ENCODE results near the gene CERS6. TPM values are rescaled to one million over a fixed set of nuclear protein-coding genes. Genes with fewer than 3 reads are reported as not detected.
A peak's percentile ranks its signal among the peaks of the same experiment; 100 is the strongest.

CERS6 gene
- total RNA-seq, 1 experiment from 2014 or later, result 14.0 TPM

DNA sequence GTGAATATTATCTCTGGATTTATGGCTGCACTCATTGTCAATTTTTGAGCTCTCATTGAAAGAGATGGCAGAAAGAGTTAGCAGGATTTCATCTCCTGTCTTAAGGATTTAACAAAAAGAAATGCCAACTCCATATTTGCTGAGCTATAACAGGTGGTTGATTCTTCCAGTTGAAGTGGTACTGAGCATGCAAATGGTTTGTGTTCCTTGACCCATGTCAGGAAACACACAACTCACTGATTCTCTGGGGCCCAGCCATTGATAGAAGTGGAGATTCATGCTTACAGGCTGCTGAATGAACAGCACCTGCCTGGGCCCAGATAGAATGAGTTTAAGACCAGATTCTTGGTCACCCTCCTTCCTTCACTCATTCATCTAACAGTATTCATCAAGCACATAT, 128.8 kb downstream of the CERS6 start:
- Histone ChIP-seq H3K36me3 (replicated peaks; ENCODE audit: control insufficient read depth, insufficient read depth, low read length) (no peaks in the 10 kb centered on the region), H3K27me3 (ENCODE audit: control insufficient read depth, insufficient read depth, low read length) (no peaks in the 10 kb centered on the region), H3K4me3 (ENCODE audit: insufficient read depth, low read depth, low read length) (no peak overlapping the region)
- DNase-seq, result no peak

DNA sequence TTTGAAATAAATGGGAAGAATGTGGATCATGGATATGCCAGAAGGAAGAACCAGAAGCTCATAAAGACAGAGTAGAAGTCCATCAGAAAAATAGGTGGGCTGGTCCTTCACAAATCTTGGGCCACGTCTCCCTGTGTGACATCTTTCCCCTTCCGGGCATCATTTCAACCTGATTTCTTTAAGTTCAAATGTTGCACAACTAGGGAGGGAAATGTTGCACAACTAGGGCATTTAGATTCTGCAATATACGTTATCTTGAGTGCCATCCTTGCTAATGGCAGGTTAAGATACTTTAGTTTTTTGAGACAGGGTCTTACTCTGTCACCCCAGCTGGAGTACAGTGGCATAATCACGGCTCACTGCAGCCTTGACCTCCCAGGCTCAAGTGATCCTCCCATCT, 129.6 kb downstream of the CERS6 start:
- Histone ChIP-seq H3K36me3 (replicated peaks; ENCODE audit: control insufficient read depth, insufficient read depth, low read length) (no peaks in the 10 kb centered on the region), H3K27me3 (ENCODE audit: control insufficient read depth, insufficient read depth, low read length) (no peaks in the 10 kb centered on the region), H3K4me3 (ENCODE audit: insufficient read depth, low read depth, low read length) (no peak overlapping the region)
- no peak for DNase-seq

DNA sequence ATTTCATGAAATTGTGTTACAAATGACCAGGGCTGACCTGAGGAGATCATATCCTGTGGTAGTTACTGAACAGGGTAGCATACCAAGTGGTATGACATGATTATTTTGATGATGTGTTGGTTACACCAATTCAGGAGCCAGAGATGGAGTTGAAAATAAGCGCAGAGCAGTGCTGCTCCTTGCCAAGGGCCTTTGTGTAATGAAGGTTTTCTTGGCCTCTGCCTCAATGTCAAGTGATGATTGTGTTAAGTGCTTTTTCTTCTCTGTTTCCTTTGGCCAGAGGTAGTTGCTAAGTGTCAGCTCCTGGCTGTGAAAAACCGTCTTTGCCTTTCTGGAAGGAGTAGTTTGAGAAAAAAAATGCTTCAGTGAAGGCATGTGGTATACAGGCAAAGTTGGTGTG, 131.2 kb downstream of the CERS6 start:
- no peak for DNase-seq
- H3K4me3 ChIP-seq (ENCODE audit: insufficient read depth, low read depth, low read length), result no peak overlapping the region
- no peaks in the 10 kb centered on the region for H3K36me3 ChIP-seq (replicated peaks; ENCODE audit: control insufficient read depth, insufficient read depth, low read length)
- no peaks in the 10 kb centered on the region for H3K27me3 ChIP-seq (ENCODE audit: control insufficient read depth, insufficient read depth, low read length)

DNA sequence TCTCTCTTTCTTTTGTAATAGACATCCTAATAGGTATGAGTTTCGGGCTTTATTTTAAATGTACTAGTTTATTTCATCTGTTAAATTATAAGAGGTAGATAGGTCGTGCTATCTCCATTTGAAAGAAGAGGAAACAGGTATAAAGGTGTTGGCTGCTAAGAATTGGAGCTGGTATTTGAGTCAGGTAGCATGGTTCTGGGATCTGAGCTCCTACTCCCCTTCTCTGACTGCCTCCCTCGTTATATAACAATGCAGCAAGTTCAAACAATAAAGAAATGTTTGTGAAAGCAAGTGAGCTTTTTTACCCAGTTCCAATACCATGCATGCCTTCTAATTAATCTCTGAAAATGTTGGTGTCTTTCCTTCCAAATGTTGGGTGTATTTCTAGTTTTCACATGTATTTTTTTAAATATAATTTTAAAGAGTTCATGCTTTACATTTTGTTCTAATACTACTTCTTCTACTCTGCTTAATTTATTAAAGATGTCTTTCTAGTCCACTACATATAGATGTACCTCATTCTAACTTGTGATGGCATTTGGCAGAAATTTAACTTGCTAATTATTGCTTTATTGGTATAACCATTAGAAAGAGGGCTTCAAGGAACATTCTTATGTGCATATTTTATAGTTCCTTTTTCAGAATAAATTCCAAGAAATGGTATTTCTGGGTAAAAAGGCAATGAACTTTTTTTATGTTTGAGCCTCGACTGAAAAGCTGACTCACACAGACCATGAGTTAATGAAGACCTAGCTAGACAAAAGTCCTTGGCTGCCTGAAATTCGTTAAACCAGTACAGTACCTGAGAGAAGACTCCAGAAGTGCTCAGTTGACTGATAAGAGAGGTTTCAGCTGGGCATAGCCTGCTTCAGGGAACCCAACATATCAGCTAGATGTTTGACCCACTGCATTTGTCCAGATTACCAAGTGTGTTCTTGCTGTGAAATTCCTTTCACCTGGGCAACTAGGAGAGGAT, 133.5 kb downstream of the CERS6 start:
- peak; percentile 16 for DNase-seq
- no peak overlapping the region for H3K4me3 ChIP-seq (ENCODE audit: insufficient read depth, low read depth, low read length)
- H3K27me3 ChIP-seq (ENCODE audit: control insufficient read depth, insufficient read depth, low read length), result no peaks in the 10 kb centered on the region
- H3K36me3 ChIP-seq (replicated peaks; ENCODE audit: control insufficient read depth, insufficient read depth, low read length), result no peaks in the 10 kb centered on the region

DNA sequence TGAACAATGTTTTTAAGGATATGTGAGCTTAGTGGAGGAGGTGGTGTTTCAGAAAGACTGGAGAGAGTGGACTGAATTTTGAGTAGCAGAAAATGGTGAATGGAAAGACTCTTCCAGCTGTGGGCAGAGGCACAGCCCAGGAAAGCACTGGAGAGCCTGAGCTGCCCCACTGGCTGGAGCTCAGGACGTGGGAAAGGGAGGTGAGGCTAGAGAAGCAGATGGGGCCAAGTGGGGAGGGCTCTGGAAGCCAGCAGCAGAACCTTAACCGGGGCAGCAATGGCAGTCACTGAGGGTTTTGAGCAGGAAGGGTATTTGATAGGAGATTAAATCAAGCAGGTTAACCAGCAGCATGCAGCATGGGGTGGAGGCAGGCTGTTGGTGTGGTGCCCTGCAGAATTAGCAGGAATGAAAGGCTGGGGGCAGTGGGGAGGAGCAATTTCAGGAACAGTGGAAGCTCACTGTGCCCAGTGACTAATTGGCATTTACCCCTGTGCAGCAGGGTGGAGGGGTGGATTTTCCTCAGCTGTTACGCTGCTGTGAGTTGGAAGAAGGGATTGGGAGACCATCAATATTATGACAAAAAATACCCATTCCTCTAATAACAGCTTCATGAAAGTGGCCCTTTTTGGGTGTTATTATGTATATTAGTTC, 136.2 kb downstream of the CERS6 start:
- no peak for DNase-seq
- no peaks in the 10 kb centered on the region for H3K27me3 ChIP-seq (ENCODE audit: control insufficient read depth, insufficient read depth, low read length)
- no peak overlapping the region for H3K4me3 ChIP-seq (ENCODE audit: insufficient read depth, low read depth, low read length)
- no peaks in the 10 kb centered on the region for H3K36me3 ChIP-seq (replicated peaks; ENCODE audit: control insufficient read depth, insufficient read depth, low read length)

DNA sequence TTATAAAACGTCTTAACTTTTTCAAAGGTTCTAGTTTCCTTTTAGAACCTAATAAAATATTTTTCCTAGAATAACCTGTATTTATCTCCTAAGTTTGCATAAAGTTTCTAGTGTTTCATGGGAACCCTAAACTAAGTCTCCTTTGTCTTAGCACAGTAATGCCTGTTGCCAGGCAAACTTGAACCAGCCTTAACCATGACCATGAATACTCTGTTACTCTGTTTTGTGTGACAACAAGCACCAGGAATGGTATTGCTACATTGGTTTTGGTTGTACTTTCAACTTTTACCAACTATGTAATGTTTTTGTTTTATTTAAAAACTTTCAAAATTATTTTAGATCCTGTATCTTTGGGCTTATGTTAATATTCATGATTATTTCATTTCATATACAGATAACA, 137.6 kb downstream of the CERS6 start:
- Histone ChIP-seq H3K27me3 (ENCODE audit: control insufficient read depth, insufficient read depth, low read length) (no peaks in the 10 kb centered on the region), H3K4me3 (ENCODE audit: insufficient read depth, low read depth, low read length) (no peak overlapping the region), H3K36me3 (replicated peaks; ENCODE audit: control insufficient read depth, insufficient read depth, low read length) (no peaks in the 10 kb centered on the region)
- DNase-seq, result no peak

DNA sequence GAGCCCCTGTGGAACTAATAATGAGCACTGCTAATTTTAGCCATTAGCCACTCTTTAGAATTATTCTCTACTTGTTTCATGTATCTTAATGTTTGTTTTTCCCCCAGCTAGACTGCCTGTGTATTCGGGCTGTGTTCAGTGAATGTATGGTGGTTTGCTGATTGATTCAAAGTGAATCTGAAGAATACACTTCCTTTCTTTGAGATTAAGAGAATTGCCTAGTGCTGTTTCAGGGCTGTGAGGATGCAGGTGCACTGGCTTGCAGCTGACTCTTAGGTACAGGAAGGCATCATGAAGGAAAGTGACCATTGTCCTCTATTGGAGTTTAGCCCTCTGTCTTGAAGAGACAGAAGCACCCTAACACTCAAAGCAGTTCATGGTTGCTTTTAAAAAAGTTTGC, 138.7 kb downstream of the CERS6 start:
- no peaks in the 10 kb centered on the region for H3K27me3 ChIP-seq (ENCODE audit: control insufficient read depth, insufficient read depth, low read length)
- DNase-seq, result no peak
- no peak overlapping the region for H3K4me3 ChIP-seq (ENCODE audit: insufficient read depth, low read depth, low read length)

DNA sequence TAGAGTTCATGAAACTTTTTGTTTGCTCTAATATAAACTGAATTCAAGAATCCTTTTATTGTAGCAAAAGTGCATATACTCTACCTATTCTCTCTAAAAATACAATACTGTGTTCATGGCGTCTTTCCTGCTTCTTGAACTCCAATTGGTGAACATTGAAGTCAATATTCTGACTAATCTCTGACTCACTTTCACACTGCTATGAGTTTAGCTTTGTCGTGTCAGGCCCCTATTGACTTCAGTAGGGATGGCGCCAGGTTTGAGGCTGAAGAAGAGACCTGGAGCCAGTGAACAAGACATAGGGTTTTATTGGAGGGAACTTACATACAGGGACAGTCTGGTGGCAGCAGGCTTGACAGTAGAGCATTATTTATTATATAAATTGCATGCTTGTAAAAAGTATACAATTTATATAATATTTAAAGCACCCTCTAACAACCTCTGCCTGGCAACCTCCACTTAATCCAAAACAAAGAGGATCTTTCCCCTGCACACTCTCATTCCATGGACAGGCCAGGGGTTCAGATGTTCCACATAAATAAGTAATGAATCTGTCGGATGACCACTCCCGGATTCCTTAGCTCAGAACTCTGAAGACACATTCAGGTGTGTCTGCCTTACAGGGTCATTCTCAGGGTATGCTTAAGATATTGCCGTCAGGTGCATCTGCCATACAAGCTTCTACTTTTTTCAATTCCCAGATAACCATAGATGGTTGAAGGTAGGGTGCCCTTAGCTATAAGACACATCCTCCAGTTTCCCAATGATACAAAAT, 141.0 kb downstream of the CERS6 start:
- DNase-seq, result no peak
- no peaks in the 10 kb centered on the region for H3K36me3 ChIP-seq (replicated peaks; ENCODE audit: control insufficient read depth, insufficient read depth, low read length)
- no peaks in the 10 kb centered on the region for H3K27me3 ChIP-seq (ENCODE audit: control insufficient read depth, insufficient read depth, low read length)
- no peak overlapping the region for H3K4me3 ChIP-seq (ENCODE audit: insufficient read depth, low read depth, low read length)

More for the DNA sequence above, 138.7 kb downstream of the CERS6 start:
- no peaks in the 10 kb centered on the region for H3K36me3 ChIP-seq (replicated peaks; ENCODE audit: control insufficient read depth, insufficient read depth, low read length)

DNA sequence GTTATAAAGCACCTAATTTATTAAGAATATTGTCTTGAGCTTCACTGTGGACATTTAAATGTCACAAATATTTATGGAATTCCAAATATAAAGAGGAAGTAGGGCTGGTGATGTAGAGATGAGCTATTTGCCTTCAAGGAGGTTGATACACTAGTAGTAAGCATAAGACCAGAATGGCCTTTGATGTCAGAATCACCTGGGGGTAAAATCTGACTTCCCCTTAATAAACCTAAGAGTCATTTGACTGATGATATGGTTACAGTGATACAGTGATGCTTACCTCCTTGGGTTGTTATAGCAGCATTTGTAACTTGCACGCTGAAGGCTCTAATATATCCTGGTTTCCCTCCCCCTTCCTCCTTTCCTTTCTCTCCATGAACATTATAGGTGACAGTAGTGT, 143.7 kb downstream of the CERS6 start:
- DNase-seq, result no peak
- Histone ChIP-seq H3K36me3 (replicated peaks; ENCODE audit: control insufficient read depth, insufficient read depth, low read length) (no peaks in the 10 kb centered on the region), H3K27me3 (ENCODE audit: control insufficient read depth, insufficient read depth, low read length) (no peaks in the 10 kb centered on the region), H3K4me3 (ENCODE audit: insufficient read depth, low read depth, low read length) (no peak overlapping the region)

DNA sequence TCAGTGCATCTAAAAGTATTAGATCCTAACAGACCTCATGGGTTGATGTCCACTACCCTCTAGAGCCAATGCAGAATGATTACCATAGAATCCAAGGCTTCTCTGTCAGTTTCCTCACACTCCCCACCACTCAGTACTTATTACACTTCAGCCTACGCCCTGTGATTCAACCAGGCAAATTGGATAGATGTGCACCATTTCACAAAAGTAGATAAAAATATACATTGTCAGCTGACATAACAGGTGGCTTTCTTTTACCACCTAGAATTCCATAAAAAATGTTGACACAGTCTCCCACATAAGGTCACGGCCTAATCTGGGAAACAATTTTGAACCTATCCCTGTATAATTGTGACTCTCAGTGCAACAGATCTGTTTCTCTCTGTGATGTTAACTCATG, 144.9 kb downstream of the CERS6 start:
- no peaks in the 10 kb centered on the region for H3K36me3 ChIP-seq (replicated peaks; ENCODE audit: control insufficient read depth, insufficient read depth, low read length)
- H3K4me3 ChIP-seq (ENCODE audit: insufficient read depth, low read depth, low read length), result no peak overlapping the region
- no peaks in the 10 kb centered on the region for H3K27me3 ChIP-seq (ENCODE audit: control insufficient read depth, insufficient read depth, low read length)
- no peak for DNase-seq

DNA sequence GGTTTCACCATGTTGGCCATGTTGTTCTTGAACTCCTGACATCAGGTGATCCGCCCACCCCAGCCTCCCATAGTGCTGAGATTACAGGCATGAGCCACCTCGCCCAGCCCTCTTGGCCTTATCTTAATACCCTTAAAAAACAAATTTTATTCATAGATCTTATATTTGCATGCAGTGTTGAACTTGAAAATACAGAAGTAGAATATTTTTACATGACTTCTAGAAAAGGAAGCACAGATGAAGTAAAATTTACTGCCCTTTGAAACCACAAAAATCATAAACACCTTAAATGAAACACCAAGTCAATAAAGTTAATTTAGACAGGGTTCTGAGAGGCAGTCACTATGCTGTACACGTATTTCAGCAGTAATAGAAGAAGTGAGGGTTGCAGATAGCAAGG, 145.7 kb downstream of the CERS6 start:
- Histone ChIP-seq H3K27me3 (ENCODE audit: control insufficient read depth, insufficient read depth, low read length) (no peaks in the 10 kb centered on the region), H3K4me3 (ENCODE audit: insufficient read depth, low read depth, low read length) (no peak overlapping the region), H3K36me3 (replicated peaks; ENCODE audit: control insufficient read depth, insufficient read depth, low read length) (no peaks in the 10 kb centered on the region)
- no peak for DNase-seq

DNA sequence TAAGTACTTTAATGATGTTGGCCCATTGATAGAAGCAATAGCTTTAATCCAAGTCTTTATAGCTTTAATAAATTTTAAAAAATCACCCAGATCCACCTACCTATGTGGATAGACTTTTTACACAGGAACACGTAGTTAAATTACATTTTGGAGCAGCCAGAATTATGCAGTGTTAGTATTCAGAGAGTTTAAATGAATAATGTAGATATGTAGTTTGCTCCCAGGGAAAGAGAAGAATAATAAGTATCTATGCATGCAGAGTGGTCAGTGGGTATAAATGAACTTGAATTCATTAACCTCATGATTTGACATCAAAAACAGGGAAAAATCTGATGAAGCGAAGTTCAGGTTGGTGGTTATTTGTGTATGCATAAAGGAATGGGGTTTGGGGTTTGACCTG, 146.3 kb downstream of the CERS6 start:
- Histone ChIP-seq H3K36me3 (replicated peaks; ENCODE audit: control insufficient read depth, insufficient read depth, low read length) (no peaks in the 10 kb centered on the region), H3K27me3 (ENCODE audit: control insufficient read depth, insufficient read depth, low read length) (no peaks in the 10 kb centered on the region), H3K4me3 (ENCODE audit: insufficient read depth, low read depth, low read length) (no peak overlapping the region)
- DNase-seq, result no peak

DNA sequence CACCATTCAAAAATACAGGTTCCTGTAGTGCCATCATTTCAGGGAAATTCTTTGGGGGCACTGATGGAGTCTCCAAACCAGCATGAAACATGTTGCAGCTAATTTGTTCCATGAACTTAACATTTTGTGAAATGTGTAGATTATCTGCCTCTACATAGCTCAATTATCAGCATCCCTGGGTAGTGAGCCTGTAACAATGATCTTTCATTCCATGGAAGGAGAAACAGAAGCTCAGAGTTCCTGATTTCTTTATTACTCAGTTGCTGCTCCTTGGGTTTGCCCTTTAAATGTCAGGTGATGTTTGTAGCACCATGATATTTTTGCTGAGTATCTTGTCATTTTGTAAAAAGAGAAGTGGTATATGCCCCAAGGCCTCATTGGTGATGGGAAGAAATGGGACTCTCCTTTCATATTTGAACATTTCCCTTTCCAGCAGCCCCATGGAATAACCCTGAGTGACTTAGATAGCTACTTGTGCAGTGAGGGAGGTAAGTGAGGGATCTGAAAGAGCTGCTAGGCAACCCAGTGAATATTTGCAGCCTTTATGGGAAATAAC, 146.9 kb downstream of the CERS6 start:
- DNase-seq, result no peak
- Histone ChIP-seq H3K36me3 (replicated peaks; ENCODE audit: control insufficient read depth, insufficient read depth, low read length) (no peaks in the 10 kb centered on the region), H3K27me3 (ENCODE audit: control insufficient read depth, insufficient read depth, low read length) (no peaks in the 10 kb centered on the region), H3K4me3 (ENCODE audit: insufficient read depth, low read depth, low read length) (no peak overlapping the region)

DNA sequence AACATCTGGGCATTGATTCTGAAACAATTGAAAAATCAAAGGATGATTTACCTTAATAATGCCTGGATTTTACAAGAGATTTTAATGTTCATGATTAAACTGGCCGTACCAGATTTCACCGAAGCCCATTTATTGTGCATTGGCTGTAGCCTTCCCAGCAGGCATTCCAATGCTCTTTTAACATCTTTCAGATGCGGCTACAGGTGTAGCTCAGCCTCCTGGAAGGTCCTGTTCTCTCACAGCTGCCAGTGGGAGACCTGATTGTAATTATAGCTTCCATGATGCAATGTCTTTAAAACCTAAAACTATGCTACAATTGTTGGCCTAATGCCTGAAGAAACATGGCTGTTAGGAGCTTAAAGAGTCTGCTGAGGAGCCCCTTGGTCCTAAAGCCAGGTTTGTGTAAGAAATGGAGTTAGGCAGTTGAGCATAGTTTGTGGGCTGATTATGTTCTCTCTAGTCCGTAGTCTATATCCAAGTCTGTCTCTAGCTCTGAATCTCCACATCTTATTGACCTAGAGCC, 147.4 kb downstream of the CERS6 start:
- peak; percentile 9 for DNase-seq
- Histone ChIP-seq H3K4me3 (ENCODE audit: insufficient read depth, low read depth, low read length) (no peak overlapping the region), H3K27me3 (ENCODE audit: control insufficient read depth, insufficient read depth, low read length) (no peaks in the 10 kb centered on the region), H3K36me3 (replicated peaks; ENCODE audit: control insufficient read depth, insufficient read depth, low read length) (no peaks in the 10 kb centered on the region)

Measured in H7 (cell line).